GM18517 (cell line): Measurements from ENCODE around the gene GPATCH8.

Experiments
- ATAC-seq: cut with Tn5 transposase; IDR thresholded peaks from one replicate; pipeline ENCODE4 v1.9.1; 2021; ENCODE audit warnings: mild to moderate bottlenecking, moderate library complexity; ENCODE audit not compliant: unreplicated experiment

The GPATCH8 gene

DNA sequence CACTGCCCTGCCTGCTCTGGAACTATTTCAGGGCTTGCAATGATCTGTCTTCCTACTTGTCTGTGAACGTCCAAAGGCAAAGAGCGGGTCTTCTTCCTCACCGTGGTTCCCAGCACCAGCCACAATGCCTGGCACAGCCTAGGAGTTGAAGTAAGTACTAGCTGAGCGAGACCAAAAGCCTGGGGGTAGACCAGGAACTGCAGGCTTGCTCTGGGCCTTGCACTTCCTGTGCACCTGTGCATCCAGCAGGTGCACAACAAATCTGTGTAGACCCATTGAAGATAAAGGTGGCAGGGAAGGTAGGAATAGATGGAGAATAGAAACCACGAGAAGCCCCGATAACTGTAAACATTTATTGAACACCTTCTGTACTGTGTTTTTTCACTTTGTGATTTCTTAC is 144.2 kb downstream of the GPATCH8 start:
- no peak for ATAC-seq

DNA sequence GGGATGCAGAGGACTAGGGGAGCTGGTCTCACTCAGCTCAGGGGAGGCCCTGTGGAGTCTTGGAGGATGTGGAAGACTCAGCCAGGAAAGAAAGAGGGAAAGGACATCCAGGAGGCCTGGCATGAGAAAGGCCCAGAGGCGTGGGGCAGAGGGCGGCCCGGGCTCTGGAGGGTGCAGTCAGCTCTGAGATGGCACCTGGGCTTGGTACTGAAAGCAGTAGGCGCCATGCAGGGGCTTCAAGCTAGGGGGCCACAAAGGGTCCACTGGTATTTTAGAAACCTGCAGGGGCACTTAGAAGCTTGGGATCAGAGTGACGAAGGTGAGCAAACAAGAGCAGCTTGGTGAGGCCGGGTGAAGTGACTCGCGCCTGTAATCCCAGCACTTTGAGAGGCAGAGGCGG is 145.1 kb downstream of the GPATCH8 start:
- no peak for ATAC-seq

DNA sequence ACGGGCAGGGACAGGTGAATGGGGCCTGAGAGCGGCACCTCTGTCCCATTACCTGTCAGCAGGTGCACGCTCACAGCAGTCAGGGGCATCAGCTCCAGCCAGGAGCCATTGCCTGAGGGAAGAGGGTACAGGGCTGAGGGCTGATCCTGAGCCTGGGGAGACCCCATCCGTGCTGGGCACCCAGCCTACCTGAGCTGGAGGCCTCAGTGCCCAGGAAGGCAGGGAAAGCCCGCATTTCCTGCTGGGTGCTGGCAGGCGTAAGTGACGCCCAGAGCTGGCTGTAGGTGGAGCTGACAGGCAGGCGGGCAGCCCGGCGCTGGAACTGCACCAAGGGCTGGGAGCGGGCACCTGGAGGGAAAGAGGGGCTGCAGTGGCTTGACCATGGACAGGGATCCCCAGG is 147.0 kb downstream of the GPATCH8 start:
- ATAC-seq, result no peak

DNA sequence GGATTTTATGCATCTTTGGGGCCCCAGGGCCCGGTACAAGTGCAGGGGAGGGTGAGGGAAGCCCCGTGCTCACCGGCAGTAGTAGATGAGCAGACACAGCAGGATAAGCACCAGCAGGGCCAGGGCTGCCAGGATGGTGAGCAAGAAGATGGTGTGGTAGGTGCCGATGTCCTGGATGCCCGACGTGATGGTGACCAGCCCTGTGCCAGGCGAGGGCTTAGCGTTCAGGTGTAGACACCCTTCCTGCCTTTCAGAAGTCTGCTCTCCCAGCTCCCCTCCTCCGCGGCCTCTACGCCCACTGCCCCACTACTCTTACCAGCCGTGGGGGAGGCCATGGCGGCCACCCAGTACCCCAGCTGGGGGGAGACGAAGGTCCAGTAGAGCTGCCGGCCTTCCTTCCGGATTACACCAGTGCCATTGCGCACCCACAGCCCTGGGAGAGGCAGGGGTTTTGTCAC is 147.5 kb downstream of the GPATCH8 start:
- no peak for ATAC-seq

DNA sequence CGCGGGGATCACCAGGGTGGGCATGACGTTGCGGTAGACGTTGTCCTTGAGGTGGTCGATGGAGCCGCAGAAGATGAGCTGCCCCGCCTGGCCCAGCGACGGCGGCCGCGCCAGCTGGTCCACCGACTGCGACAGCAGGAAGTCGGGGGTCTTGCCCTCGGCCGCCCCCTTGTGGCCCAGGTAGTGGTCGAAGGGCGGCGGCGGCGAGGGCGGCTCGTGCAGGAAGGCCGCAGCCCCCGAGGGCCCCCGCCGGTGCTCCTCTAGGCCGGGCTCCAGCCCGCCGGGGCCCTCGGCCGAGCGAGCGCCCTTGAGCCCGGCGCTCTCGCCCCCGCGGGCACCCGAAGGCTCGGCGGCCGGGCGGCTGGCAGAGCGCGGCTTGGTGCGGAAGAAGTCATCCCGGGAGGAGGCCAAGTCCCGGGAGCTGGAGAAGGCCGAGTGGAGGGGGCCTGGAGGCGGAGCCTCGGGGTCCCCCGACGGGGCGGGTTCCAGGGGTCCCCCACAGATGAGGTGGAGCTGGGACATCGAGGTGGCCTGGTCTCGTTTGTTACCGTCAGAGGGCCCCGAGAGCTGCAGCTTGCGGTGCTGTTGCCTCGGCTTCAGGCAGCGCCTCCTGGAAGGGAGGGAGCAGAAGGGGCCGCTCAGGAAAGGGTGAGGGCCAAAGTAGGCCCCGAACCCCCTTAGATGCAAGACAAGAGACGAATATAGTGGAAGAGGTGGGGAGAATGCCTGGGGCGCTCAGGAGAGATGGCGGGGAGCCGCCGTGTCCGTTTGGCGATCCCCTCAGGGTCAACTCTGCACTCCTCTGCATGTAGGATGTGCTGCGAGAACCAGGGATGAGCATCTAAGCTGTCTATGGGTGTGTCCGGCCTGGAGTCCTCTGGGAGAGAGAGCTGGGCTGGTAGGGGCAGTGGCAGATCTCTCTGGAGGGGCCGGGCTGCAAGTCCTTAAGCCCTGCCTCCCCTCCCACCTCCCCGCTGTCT is 148.3 kb downstream of the GPATCH8 start:
- ATAC-seq, result no peak

DNA sequence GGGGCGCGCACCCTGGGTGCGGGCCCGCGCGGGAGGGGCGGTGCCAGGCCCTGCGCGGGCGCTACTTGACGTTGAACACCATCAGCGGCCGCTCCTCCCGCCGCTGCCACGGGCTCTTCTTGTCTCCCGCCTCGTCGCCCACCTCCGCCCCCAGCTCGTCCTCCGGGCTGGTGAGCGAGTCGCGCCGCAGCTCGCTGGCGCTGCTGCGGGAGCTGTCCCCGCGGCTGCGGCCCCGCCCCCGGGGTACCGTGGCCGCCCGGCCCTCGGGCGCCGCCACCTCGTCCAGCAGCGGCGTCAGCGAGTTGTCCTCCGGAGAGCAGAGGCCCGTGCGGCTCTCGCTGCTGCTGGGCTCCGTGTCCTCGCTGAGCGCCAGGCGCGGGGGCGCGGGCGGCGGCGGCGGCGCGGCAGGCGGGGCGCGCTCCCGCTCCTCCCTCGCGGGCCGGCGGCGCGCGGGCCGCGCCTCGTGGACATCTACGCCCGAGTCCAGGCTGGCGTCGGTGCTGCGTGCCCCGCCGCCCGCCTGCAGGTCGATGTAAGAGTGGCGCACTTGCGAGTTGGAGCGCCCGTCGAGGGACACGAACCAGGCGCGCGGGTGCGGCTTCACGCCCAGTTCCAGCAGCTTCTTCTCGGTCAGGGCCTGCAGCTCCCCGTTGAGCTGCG is 149.4 kb downstream of the GPATCH8 start:
- no peak for ATAC-seq

DNA sequence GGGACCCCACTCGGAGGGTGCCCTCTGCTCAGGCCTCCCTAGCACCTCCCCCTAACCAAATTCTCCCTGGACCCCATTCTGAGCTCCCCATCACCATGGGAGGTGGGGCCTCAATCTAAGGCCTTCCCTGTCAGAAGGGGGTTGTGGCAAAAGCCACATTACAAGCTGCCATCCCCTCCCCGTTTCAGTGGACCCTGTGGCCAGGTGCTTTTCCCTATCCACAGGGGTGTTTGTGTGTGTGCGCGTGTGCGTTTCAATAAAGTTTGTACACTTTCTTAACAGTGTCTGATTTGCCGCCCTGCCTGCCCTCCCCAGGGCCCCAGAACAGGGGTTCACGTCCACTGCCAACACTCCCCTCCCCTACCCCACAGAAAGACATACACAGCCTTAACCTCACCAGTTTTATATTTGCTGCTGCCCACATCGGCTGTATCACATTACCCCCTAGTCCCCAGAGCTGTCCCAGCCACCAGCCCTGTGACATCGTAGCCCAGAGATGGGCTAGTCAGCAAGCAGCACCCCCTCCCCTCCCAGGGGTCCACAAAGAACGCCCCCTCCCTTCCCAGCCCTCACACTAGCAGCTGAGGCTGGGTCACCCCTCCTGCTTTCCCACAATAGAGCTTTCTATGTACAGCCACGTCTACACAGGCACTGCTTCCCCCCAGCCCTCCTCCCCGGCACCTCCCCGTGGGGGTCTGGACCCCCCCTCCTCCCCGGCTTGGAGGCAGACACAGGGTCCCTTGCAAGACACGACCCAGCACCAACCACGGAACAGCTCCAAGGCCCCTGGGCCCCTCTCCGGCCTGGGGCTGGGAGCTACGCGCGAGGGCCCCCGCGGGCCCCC is 150.2 kb downstream of the GPATCH8 start:
- ATAC-seq, result no peak

DNA sequence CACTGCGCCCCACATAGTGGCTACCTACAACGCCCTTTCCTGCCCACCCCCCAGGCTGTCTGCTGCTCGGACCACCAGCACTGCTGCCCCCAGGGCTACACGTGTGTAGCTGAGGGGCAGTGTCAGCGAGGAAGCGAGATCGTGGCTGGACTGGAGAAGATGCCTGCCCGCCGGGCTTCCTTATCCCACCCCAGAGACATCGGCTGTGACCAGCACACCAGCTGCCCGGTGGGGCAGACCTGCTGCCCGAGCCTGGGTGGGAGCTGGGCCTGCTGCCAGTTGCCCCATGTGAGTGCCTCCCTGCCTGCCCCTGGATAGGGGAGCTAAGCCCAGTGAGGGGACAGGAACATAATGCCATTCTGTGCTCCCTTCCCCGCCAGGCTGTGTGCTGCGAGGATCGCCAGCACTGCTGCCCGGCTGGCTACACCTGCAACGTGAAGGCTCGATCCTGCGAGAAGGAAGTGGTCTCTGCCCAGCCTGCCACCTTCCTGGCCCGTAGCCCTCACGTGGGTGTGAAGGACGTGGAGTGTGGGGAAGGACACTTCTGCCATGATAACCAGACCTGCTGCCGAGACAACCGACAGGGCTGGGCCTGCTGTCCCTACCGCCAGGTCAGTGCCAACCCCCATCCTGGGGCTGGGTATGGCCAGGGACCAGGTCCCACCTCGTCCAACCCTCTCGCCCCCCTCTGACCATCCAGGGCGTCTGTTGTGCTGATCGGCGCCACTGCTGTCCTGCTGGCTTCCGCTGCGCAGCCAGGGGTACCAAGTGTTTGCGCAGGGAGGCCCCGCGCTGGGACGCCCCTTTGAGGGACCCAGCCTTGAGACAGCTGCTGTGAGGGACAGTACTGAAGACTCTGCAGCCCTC is 151.0 kb downstream of the GPATCH8 start:
- no peak for ATAC-seq

DNA sequence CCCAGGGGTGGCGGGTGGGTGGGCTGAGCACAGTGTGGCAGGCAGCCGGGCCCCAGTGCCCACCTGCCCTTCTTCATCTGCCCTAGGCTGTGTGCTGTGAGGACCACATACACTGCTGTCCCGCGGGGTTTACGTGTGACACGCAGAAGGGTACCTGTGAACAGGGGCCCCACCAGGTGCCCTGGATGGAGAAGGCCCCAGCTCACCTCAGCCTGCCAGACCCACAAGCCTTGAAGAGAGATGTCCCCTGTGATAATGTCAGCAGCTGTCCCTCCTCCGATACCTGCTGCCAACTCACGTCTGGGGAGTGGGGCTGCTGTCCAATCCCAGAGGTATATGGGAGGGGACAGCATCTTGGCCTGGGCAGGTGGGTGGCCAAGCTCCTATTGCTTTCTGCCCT is 151.7 kb downstream of the GPATCH8 start:
- ATAC-seq, result no peak

DNA sequence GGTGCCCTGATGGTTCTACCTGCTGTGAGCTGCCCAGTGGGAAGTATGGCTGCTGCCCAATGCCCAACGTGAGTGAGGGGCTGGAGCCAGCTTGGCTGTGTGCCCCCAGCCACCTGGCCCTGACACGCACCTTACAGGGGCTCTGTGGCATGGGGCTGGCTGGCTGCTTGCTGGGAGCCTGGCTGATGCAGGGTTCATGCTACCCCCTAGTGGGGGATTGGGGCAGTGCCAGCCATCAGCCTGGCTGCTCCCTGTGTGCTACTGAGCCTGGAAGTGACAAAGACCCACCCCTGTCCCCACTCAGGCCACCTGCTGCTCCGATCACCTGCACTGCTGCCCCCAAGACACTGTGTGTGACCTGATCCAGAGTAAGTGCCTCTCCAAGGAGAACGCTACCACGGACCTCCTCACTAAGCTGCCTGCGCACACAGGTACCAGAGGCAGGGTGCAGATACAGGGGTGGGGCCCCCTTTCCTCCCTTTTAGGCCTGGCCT is 152.4 kb downstream of the GPATCH8 start:
- no peak for ATAC-seq

DNA sequence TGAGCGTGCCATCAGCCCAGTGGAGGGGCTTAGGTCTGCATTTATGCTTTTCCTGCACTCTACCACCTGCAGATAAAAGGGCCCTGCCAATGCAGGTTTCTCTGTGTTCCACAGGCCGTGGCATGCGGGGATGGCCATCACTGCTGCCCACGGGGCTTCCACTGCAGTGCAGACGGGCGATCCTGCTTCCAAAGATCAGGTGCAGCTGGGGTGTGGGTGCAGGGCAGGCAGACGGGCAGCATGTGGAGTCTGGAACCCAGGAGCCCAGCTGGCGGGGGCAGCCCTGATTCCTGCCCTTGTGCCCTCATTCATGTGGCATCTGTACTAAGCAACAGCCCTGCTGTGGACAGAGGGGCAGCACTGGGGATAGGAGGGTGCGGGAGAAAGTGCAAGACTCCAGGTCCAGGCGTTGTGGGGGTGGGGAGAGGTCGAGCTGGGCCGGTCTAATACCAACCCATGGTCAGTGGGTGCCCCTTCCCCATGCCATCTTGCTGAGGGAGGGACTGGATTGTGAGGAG is 153.6 kb downstream of the GPATCH8 start:
- no peak for ATAC-seq

DNA sequence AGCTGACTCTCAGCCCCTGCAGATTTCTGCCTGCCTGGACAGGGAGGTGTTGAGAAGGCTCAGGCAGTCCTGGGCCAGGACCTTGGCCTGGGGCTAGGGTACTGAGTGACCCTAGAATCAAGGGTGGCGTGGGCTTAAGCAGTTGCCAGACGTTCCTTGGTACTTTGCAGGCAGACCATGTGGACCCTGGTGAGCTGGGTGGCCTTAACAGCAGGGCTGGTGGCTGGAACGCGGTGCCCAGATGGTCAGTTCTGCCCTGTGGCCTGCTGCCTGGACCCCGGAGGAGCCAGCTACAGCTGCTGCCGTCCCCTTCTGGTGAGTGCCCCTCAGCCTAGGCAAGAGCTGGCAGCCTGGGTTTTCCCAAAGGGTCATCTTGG is 154.2 kb downstream of the GPATCH8 start:
- ATAC-seq, result no peak

DNA sequence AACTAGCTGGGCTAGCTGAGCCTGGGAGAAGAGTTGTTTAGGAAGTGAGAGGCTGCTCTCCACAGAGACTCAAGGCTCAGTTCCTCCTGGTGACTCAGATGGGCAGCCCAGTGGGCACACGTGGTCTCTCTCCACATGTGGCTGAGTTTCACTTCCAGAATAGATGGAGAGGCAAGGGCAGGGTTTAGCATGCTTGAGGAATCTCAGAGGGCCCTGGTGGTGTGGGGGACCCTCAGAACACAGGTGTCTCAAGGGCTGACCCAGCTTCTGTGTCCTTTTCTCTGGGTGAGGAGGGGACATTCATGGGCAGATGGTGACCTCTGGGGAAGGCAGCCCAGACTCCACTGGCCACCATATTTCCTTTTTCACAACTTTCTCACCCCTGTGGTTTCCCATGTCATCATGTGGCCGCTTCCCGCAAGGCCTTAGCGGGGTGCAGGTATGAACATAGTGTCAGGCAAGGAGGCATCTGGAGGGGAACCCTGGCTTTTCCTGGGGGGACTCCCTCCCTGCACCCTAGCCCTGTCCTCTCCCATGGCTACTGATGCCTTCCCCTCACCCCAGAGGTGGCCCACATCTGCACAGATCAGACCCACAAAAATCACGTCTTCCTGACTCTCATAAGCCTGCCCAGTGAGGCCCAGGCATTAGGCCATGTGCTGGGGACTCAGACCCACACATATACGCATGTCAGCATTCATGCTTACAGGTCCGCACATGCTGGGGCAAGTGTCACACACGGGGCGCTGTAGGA is 154.8 kb downstream of the GPATCH8 start:
- ATAC-seq, result no peak
